HG03439 (cell line): ENCODE measurements around the gene OSTM1.
"Not testable (repeated sequence)": the region's sequence is repeated elsewhere in the genome, so short reads cannot be mapped to it uniquely, and the experiment has no call there.

Experiments used
- ATAC-seq: cut with Tn5 transposase; IDR thresholded peaks from one replicate; pipeline ENCODE4 v1.9.1; 2021; ENCODE audit warnings: mild to moderate bottlenecking, moderate library complexity; ENCODE audit not compliant: unreplicated experiment

The OSTM1 gene

GRCh38 chr6:108027056-108027455, 47.5 kb downstream of the OSTM1 start:
- no peak for ATAC-seq

GRCh38 chr6:108024427-108025073, 50.0 kb downstream of the OSTM1 start:
- ATAC-seq: no peak

GRCh38 chr6:108020472-108021116, 53.9 kb downstream of the OSTM1 start:
- no peak for ATAC-seq

GRCh38 chr6:108016283-108016682, 58.3 kb downstream of the OSTM1 start:
- not testable (repeated sequence) for ATAC-seq

GRCh38 chr6:108013787-108014439, 60.6 kb downstream of the OSTM1 start:
- ATAC-seq: no peak

- no peak for ATAC-seq
Measured at GRCh38 chr6:108009894-108010293, 64.6 kb downstream of the OSTM1 start.

GRCh38 chr6:108009258-108009657, 65.3 kb downstream of the OSTM1 start:
- ATAC-seq: not testable (repeated sequence)

- ATAC-seq: no peak
Measured at GRCh38 chr6:108008363-108008762, 66.2 kb downstream of the OSTM1 start.

- no peak for ATAC-seq
Measured at GRCh38 chr6:108005961-108006360, 68.6 kb downstream of the OSTM1 start.

- ATAC-seq: no peak
Measured at GRCh38 chr6:108004861-108005260, 69.7 kb downstream of the OSTM1 start.

- no peak for ATAC-seq
Measured at GRCh38 chr6:108002365-108003221, 71.9 kb downstream of the OSTM1 start.

GRCh38 chr6:108001696-108002231, 72.8 kb downstream of the OSTM1 start:
- no peak for ATAC-seq

GRCh38 chr6:108000259-108000658, 74.3 kb downstream of the OSTM1 start:
- ATAC-seq: not testable (repeated sequence)

- no peak for ATAC-seq
Measured at GRCh38 chr6:107999341-107999740, 75.2 kb downstream of the OSTM1 start.

GRCh38 chr6:107991772-107992550, 82.6 kb downstream of the OSTM1 start:
- ATAC-seq: no peak
